LoVo (cell line): ENCODE data around the gene MLXIP.

ENCODE experiments used
- DNase-seq: peaks from one replicate; pipeline ENCODE4 v3.0.0-alpha.2; 2016; ENCODE audit warnings: low spot score

Gene MLXIP

DNA sequence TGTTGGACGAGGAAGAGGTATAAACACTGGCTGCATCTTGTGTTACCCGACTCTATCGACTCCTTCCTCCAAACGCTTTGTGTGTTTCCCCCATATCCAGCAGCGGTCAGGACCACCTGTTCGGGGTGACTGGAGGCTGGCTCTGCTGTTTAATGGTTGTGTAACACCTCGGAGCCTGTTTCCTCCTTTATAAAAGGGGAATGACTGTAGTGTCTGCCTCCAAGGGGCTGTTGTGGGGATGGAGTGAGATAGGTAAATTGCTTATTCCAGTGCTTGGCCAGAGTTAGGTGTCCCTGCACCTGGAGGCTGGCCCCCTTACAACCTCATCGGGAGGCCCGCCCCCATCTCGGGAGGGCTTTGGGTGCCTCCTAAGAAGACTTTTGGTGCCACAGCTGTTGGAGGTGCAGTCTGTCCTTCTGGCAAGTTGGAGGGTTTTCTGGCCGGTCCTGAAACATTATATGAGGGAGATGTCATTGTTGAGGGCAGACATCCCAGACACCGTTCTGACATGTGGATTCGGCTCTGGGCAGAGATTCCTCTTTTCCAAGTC is 1.1 kb downstream of the MLXIP start:
- DNase-seq, result no peak

DNA sequence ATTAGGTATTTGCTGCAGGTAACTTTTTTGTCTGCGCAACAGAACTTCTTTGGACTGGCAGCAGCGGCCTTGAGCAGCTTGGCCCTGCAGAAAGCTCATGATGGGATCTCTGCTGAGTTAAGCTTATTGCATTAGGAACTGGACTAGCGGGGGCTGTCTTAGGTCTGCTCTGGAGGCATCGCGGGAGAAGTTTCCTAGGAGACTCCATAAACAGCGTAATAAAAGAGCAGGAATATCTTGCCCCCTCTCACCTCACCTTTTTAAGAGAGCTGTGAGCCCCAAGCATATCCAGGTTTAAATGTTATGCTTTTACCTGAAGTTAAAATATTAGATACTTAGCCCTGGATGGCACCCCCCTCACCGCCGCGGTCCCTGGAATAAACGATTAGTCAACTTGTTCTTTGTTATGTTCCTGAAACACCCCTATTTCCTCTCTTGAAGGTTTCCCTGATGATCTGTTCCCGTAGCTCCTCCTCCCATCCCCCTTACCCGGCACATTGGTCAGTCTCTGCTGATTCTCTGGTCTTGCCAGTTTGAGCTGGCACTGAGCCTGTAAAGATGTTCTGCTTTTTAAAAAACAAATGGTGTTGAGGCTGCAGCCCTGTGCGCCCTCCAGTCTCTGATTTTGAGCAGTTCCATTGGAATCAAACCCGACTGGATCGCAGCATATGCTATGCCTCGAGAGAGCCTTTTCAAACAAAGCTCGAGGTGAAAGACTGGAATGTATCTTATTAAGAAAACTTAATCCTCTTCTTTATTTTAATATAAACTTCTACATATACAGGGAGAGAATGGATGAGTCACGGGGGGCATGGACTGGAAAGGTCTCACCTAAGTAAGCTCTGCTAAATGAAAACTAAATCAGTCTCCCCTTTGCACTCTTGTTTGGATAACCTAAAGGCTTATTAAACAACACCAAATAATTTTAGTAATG is 1.9 kb downstream of the MLXIP start:
- DNase-seq, result no peak

DNA sequence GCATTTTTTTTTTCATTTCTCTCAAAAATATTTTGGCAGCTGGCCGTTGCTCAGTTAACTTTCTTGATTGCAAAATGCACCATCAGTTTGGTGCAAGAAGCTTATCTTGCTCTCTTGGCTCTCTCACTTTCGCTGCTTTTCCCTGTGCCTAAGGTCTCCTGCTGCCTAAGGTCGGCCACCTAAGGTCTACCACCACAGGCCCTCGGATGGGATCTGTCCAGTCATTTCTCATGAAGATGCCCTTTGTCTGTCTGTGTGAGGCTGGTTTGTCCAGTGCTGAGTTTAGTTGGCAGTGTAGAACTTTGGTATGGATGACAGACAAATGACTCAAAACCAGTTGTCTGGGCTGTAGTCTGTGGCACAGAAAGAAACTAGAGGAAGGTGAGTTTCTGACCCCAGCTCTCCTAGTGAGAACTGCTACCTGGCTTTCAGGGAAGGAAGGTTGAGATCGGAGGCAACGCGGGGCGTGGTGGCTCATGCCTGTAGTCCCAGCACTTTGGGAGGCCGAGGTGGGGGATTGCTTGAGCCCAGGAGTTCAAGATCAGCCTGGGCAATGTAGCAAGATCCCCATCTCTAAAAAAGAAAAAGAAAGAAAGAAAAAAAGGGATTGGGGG is 2.6 kb downstream of the MLXIP start:
- DNase-seq, result no peak

DNA sequence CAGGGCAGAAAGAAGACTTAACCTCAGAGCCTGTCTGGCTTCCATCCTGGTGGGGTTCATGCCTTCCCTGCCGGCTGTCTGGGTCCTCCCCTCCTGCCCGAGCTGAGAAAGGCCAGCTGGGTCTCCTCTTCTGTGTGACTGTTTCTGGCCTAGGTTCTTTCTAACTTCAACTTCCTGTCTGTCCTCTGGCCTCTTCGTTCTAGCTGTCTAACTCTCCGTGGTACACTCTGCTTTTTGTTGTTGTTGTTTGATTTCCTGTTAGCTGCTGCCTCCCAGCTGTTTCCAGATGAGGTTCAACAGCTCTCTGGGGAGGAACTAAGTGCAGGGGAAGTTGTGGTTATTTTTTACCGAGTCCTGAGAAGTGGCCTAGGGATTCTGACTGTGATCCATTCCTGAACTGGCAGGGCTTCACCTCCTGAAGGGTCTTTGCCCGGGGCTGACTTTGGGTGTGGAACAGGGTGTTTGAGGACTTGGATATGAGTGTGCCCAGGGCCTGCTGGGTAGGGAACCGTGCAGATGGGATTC is 3.2 kb downstream of the MLXIP start:
- no peak for DNase-seq

- no peak for DNase-seq
Observed at GRCh38 chr12:122082621-122083356, 4.2 kb downstream of the MLXIP start.

- DNase-seq, result no peak
Observed at GRCh38 chr12:122084857-122085405, 6.4 kb downstream of the MLXIP start.

- no peak for DNase-seq
Observed at GRCh38 chr12:122085591-122085990, 7.0 kb downstream of the MLXIP start.

DNA sequence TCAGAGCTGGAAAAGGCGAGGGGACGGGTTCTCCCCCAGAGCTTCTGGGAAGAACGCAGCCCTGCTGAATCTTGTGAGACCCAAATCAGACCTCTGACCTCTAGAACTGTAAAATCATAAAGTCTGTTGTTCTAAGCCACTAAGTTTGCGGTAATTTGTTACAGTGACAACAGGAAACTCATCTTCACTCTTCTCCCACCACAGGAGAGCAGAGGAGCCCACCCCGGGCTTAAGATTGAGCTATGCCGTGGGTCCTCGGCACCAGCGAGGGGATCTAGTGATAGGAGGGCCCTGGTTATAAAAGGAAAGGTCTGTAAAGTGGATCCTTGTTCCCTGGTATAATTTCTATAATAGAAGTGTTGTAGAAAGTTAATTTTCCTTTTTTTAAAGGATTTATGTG is 7.6 kb downstream of the MLXIP start:
- no peak for DNase-seq

GRCh38 chr12:122086641-122087285 is 8.2 kb downstream of the MLXIP start:
- DNase-seq, result no peak

GRCh38 chr12:122087431-122088178 is 9.0 kb downstream of the MLXIP start:
- DNase-seq, result no peak

DNA sequence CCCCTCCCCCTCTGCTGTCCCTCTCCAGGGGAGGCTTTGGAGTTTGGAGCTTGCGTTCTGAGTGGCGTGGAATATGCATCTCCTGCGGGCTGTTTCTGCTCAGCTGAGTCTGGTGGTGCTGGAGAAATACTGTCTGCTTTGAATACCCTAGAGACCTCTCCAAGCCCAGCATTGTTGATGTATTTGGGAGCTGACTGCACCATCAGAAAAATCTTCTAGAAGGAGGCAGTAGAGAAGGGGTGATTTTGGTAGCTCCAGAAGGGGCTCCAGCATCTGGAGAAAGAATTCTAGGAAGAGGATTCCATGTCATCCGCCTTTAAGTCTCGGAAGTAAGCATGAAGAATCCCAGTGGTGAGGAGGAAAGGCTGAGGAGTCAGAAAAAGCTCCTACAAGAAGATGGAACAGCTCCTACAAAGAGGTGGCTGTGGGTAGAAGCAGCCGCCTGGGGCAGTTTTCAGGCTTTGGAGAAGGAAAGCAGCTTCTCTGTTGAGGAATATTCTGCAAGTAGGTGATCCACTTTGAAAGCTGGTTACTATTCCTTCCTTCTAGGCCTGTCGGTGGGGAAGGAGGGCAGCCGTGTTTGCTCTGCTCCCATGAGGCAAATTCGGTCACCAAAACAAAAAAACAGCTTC is 9.7 kb downstream of the MLXIP start:
- DNase-seq, result no peak

DNA sequence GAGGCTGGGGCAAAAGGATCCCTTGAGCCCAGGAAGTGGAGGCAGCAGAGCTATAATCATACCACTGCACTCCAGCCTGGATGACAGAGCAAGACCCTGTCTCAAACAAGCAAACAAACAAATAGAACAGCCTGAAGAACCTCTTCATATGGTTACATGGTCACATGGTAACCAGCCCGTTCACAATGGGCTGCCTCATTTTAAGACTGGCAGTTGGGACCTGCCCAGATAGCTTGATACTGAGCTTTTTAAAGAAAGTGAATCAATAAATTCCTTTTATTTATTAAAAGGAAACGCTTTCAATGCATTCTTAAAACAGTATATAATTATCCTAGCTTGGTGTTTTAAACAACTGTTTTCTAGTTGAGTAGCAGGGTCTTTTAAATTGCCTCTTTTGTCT is 10.5 kb downstream of the MLXIP start:
- DNase-seq, result no peak

DNA sequence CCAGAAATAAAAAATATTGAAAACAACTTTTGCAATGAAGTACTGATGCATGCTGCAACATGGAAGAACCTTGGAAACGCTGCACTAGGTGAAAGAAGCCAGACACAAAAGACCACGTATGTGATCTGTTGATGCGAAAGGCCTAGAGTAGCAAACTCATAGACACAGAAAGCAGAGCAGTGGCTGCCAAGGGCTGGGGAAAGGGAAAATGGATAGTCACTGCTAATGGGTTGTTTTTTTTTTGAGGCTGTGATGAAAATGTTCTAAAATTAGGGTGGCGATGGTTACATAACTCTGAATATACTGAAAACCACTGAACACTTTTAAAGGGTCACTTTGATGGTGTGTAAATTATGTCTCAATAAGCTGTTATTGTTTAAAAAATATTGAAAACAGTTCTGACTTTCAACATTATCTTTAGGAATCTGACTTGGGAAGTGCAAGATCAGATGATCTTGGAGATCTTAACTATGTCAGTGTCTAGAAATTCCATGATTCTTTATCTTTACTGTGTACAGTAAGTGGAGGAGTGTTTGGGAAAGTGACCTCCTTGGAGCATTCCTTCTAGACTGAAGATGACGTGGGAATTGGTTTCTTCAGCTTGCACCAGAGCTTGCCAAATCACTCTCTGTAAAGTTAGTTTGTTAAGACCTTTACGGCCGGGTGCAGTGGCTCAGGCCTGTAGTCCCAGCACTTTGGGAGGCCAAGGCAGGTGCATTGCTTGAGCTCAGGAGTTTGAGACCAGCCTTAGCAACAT is 12.4 kb downstream of the MLXIP start:
- no peak for DNase-seq

DNA sequence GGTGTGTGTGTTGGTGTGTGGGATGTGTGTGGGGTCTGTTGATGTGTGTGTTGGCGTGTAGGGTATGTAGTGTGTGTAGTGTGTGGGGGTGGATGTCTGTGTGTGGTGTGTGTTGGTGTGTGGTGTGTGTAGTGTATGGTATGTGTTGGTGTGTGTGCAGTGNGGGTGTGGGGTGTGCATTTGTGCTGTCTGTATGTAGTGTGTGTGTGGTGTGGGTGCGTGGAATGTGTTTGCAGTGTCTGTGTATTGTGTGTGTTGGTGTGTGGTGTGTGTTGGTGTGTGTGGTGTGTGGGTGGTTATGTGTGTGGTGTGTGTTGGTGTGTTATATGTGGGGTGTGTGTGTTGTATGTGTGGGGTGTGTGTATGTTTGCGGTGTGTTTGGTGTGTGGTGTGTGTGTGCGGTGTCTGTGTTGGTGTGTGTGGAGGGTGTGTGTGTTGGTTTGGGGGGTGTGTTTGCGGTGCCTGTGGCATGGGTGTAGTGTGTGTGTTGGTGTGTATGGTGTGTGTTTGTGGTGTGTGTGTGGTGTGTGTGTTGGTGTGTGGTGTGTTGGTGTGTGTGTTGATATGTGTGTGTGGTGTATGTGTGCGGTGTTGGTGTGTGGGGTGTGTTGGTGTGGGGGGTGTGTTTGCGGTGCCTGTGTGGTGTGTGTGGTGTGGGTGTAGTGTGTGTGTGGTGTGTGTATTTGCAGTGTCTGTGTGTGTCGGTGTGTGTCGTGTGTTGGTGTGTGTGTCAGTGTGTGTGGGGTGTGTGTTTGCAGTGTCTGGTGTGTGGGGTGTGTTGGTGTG is 14.7 kb downstream of the MLXIP start:
- DNase-seq, result no peak

- no peak for DNase-seq
Observed at GRCh38 chr12:122094137-122094734, 15.7 kb downstream of the MLXIP start.

GRCh38 chr12:122094735-122095631 is 16.4 kb downstream of the MLXIP start:
- no peak for DNase-seq

DNA sequence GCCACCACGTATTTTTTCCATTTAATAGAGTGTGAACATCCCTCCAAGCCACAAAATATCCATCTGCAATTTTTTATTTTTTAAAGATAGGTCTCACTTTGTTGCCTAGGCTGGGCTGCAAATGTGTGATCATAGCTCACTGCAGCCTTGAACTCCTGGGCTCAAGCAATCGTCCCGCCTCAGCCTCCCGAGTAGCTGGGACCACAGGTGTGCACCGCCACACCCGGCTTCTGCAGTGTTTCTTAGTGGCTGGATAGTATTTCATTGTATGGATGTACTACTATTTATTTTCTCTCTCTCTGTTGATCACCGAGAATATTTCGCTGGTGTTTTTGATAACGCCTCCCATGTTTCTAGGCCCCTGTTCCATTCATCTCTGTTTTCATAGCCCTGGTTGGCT is 17.5 kb downstream of the MLXIP start:
- DNase-seq, result no peak
